Colonic mucosa (tissue), 4 donors: ENCODE results near the gene TRDMT1. TPM values are rescaled to one million over a fixed set of nuclear protein-coding genes. Genes with fewer than 3 reads are reported as not detected.

Source experiments
- DNase-seq: peaks from one replicate; pipeline ENCODE4 v3.0.0-alpha.2; 2020
- H3K27ac ChIP-seq: fragments of 200-600 bp; one replicate; pipeline ENCODE4 v1.8.0; 2021
- H3K27me3 ChIP-seq: fragments of 200-600 bp; one replicate; pipeline ENCODE4 v1.8.0; 2021
- H3K36me3 ChIP-seq: fragments of 200-600 bp; one replicate; pipeline ENCODE4 v1.8.0; 2021
- H3K4me1 ChIP-seq: fragments of 200-600 bp; one replicate; pipeline ENCODE4 v1.8.0; 2021; ENCODE audit warnings: mild to moderate bottlenecking
- H3K4me3 ChIP-seq: fragments of 200-600 bp; one replicate; pipeline ENCODE4 v1.8.0; 2021
- H3K9ac ChIP-seq, 2 donors: one replicate each; pipeline ENCODE4 v1.7.0; 2013; ENCODE audit warnings: control low read depth in 2 of 2, low read depth in 2 of 2, low read length in 2 of 2
- H3K9me3 ChIP-seq: fragments of 200-600 bp; one replicate; pipeline ENCODE4 v1.8.0; 2021
- CTCF ChIP-seq: fragments of 200-600 bp; IDR thresholded peaks from one replicate; pipeline ENCODE4 v1.8.0; 2022; ENCODE audit warnings: antibody characterized with exemption, mild to moderate bottlenecking
- intact Hi-C: fragments of 100-400 bp; cut with DNase I; formaldehyde crosslinking; loops from one replicate; pipeline ENCODE4 v1.14.1; 2022
- total RNA-seq, 2 donors: library from RNA; stranded (reverse); fragmentation: NEBNext Ultra II Directional in 1 of 2; extraction: Animal tissue kit (Norgen Biotek cat#: 25700) in 1 of 2; gene quantifications; one replicate each; pipeline ENCODE4 v1.2.1, GENCODE V29; 2021
- donor health status: healthy.
- donor health status: DM: no; HTN: no; CAD: no.
- donor health status: DM: no; HTN: no; CAD: no.

TRDMT1 gene
- total RNA-seq, 2 donors from 2014 or later = 3.4 to 3.5 TPM

- Histone ChIP-seq H3K4me3 (no peak overlapping the region), H3K27ac (no peak overlapping the region), H3K27me3 (no peaks in the 10 kb centered on the region), H3K9me3 (no peaks in the 10 kb centered on the region), H3K4me1 (no peaks in the 10 kb centered on the region), H3K36me3 (no peaks in the 10 kb centered on the region), H3K9ac (no peak overlapping the region)
- TF ChIP-seq CTCF = no peak
- intact Hi-C loops = no loop called here
- DNase-seq = no peak
These were observed 76.1 kb downstream of the TRDMT1 start for GRCh38 chr10:17125206-17125893.

GRCh38 chr10:17123961-17124360, 77.5 kb downstream of the TRDMT1 start:
- no peaks in the 10 kb centered on the region for H3K4me1 ChIP-seq
- no peak overlapping the region for H3K27ac ChIP-seq
- TF ChIP-seq CTCF = no peak
- H3K36me3 ChIP-seq = no peaks in the 10 kb centered on the region
- H3K27me3 ChIP-seq = no peaks in the 10 kb centered on the region
- no peak overlapping the region for H3K4me3 ChIP-seq
- no peak for DNase-seq
- no peaks in the 10 kb centered on the region for H3K9me3 ChIP-seq
- intact Hi-C loops = no loop called here
- H3K9ac ChIP-seq = no peak overlapping the region

- no peaks in the 10 kb centered on the region for H3K4me1 ChIP-seq
- TF ChIP-seq CTCF = no peak
- H3K36me3 ChIP-seq = no peaks in the 10 kb centered on the region
- no peak overlapping the region for H3K4me3 ChIP-seq
- no peak overlapping the region for H3K27ac ChIP-seq
- no peak for DNase-seq
- H3K9ac ChIP-seq = no peak overlapping the region
- no peaks in the 10 kb centered on the region for H3K9me3 ChIP-seq
- H3K27me3 ChIP-seq = no peaks in the 10 kb centered on the region
- intact Hi-C loops = no loop called here
These were observed 78.5 kb downstream of the TRDMT1 start for GRCh38 chr10:17122726-17123661.

GRCh38 chr10:17122052-17122451, 79.4 kb downstream of the TRDMT1 start:
- no peaks in the 10 kb centered on the region for H3K36me3 ChIP-seq
- TF ChIP-seq CTCF = no peak
- H3K27me3 ChIP-seq = no peaks in the 10 kb centered on the region
- no peak overlapping the region for H3K27ac ChIP-seq
- no peaks in the 10 kb centered on the region for H3K4me1 ChIP-seq
- H3K4me3 ChIP-seq = no peak overlapping the region
- H3K9ac ChIP-seq = no peak overlapping the region
- no peaks in the 10 kb centered on the region for H3K9me3 ChIP-seq
- intact Hi-C loops = no loop called here
- DNase-seq = no peak

GRCh38 chr10:17120694-17121093, 80.8 kb downstream of the TRDMT1 start:
- no peaks in the 10 kb centered on the region for H3K36me3 ChIP-seq
- no peak for TF ChIP-seq CTCF
- H3K9ac ChIP-seq = no peak overlapping the region
- no peaks in the 10 kb centered on the region for H3K9me3 ChIP-seq
- no peak overlapping the region for H3K27ac ChIP-seq
- no peak for DNase-seq
- no peaks in the 10 kb centered on the region for H3K27me3 ChIP-seq
- intact Hi-C loops = no loop called here
- H3K4me3 ChIP-seq = no peak overlapping the region
- H3K4me1 ChIP-seq = no peaks in the 10 kb centered on the region
